ENCODE measurements around the gene ING2. TPM values are rescaled to one million over a fixed set of nuclear protein-coding genes. Genes with fewer than 3 reads are reported as not detected.

The ING2 gene
- total RNA-seq, 1 donor from 2014 or later = 6.2 TPM

Other genes starting within 250 kb of the ING2 start
- not detected for gene CLDN22, start 184.8 kb upstream of the ING2 start, total RNA-seq
- gene CLDN24, start 182.6 kb upstream of the ING2 start, total RNA-seq = not detected
- gene CDKN2AIP, start 60.4 kb upstream of the ING2 start, total RNA-seq = 9.5 TPM
- gene RWDD4, start 154.1 kb downstream of the ING2 start, total RNA-seq = 17.5 TPM
- gene TRAPPC11, start 154.2 kb downstream of the ING2 start, total RNA-seq = 21.3 TPM